B cell (primary cell): Measurements from ENCODE around the gene DDRGK1. TPM values are rescaled to one million over a fixed set of nuclear protein-coding genes. Genes with fewer than 3 reads are reported as not detected.

Experiments used
- ATAC-seq: fragments of 200-7000 bp; cut with Tn5 transposase; one replicate; pipeline ENCODE4 v1.10.0; 2021; ENCODE audit warnings: low read depth, mild to moderate bottlenecking, moderate number of reproducible peaks, moderate library complexity
- CTCF ChIA-PET: fragments of 350-600 bp; sonication (Branson Sonifier 250); formaldehyde crosslinking; loops from one replicate; lab custom pipeline; 2021; ENCODE audit warnings: antibody characterized with exemption, inconsistent platforms; lab: Charles Lee
- POLR2A ChIA-PET: fragments of 350-600 bp; sonication (Branson Sonifier 250); formaldehyde crosslinking; loops from one replicate; lab custom pipeline; 2021; ENCODE audit warnings: antibody characterized with exemption; lab: Charles Lee
- DNase-seq: peaks from one replicate; pipeline ENCODE4 v3.0.0; 2013
- H2AFZ ChIP-seq: 2 replicates; pipeline ENCODE4 v1.6.1; 2012; ENCODE audit warnings: mild to moderate bottlenecking, low read depth, low read length; ENCODE audit not compliant: insufficient read depth, poor library complexity, severe bottlenecking
- H3K27ac ChIP-seq, 2 donors: 1 replicate in 1 of 2; 2 replicates in 1 of 2; pipeline ENCODE4 v1.5.1; 2012 to 2013; ENCODE audit warnings: low read length in 2 of 2, mild to moderate bottlenecking in 2 of 2, moderate library complexity in 1 of 2
- H3K27me3 ChIP-seq, 4 experiments: fragments of 200-600 bp in 1 of 4; sonication (generic) in 1 of 4; replicated peaks in 1 of 4; 1 replicate in 2 of 4; 2 replicates in 2 of 4; pipeline versions ENCODE4 v1.6.1 to v1.7.0; 2013 to 2016; ENCODE audit warnings: low read length in 3 of 4, mild to moderate bottlenecking in 2 of 4, mixed read lengths in 1 of 4, moderate library complexity in 1 of 4; ENCODE audit not compliant: insufficient read depth in 4 of 4, control insufficient read depth in 3 of 4; ENCODE audit errors: control extremely low read depth in 1 of 4
- H3K36me3 ChIP-seq, 2 experiments: replicated peaks in 1 of 2; 1 replicate in 1 of 2; 2 replicates in 1 of 2; pipeline versions ENCODE4 v1.6.1 to v1.7.1; 2013; ENCODE audit warnings: low read length in 1 of 2; ENCODE audit not compliant: insufficient read depth in 2 of 2, control insufficient read depth in 1 of 2; ENCODE audit errors: control extremely low read depth in 1 of 2, extremely low read depth in 1 of 2
- H3K4me1 ChIP-seq, 2 donors: fragments of 200-600 bp in 1 of 2; sonication (generic) in 1 of 2; 1 replicate in 1 of 2; 2 replicates in 1 of 2; pipeline versions ENCODE4 v1.5.1 to v1.6.1; 2013 to 2017; ENCODE audit warnings: low read length in 2 of 2; ENCODE audit not compliant: control insufficient read depth in 2 of 2, insufficient read depth in 2 of 2
- H3K4me2 ChIP-seq: replicated peaks from 2 replicates; pipeline ENCODE3; 2012; ENCODE audit warnings: mild to moderate bottlenecking, low read depth, low read length; ENCODE audit not compliant: poor library complexity, severe bottlenecking
- H3K4me3 ChIP-seq, 5 experiments: fragments of 200-600 bp in 1 of 5; sonication (generic) in 1 of 5; 1 replicate in 3 of 5; 2 replicates in 2 of 5; pipeline versions ENCODE4 v1.5.1 to v1.7.0; 2011 to 2016; ENCODE audit warnings: low read length in 4 of 5, mild to moderate bottlenecking in 4 of 5, low read depth in 2 of 5, control low read depth in 1 of 5, moderate library complexity in 1 of 5; ENCODE audit not compliant: insufficient read depth in 1 of 5; ENCODE audit errors: control extremely low read depth in 1 of 5, extremely low read depth in 1 of 5
- H3K79me2 ChIP-seq: fragments of 200-600 bp; sonication (generic); one replicate; pipeline ENCODE4 v1.6.0; 2016; ENCODE audit warnings: low read length; ENCODE audit not compliant: control insufficient read depth, insufficient read depth
- H3K9ac ChIP-seq: fragments of 200-600 bp; sonication (generic); 2 replicates; pipeline ENCODE4 v1.6.1; 2017; ENCODE audit warnings: mild to moderate bottlenecking, low read length, moderate library complexity
- H3K9me3 ChIP-seq, 3 donors: one replicate each; pipeline versions ENCODE4 v1.6.1 to v1.7.1; 2013; ENCODE audit warnings: low read length in 2 of 3; ENCODE audit not compliant: control insufficient read depth in 2 of 3, insufficient read depth in 1 of 3; ENCODE audit errors: control extremely low read depth in 1 of 3
- H4K20me1 ChIP-seq: 2 replicates; pipeline ENCODE4 v1.6.0; 2012; ENCODE audit warnings: mild to moderate bottlenecking, low read length; ENCODE audit not compliant: insufficient read depth, control insufficient read depth, poor library complexity, severe bottlenecking
- H3K27ac Mint-ChIP-seq: one replicate; pipeline ENCODE4 v1.8.0; 2021; ENCODE audit warnings: mixed read lengths
- H3K27me3 Mint-ChIP-seq: one replicate; pipeline ENCODE4 v1.8.0; 2021; ENCODE audit warnings: mixed read lengths
- H3K4me1 Mint-ChIP-seq: one replicate; pipeline ENCODE4 v1.8.0; 2021; ENCODE audit warnings: mixed read lengths
- H3K4me3 Mint-ChIP-seq: one replicate; pipeline ENCODE4 v1.8.0; 2021; ENCODE audit warnings: mixed read lengths
- H3K9me3 Mint-ChIP-seq: one replicate; pipeline ENCODE4 v1.8.0; 2022; ENCODE audit warnings: mixed read lengths; ENCODE audit not compliant: insufficient read depth
- CTCF ChIP-seq: fragments of 200-600 bp; IDR thresholded peaks from one replicate; pipeline ENCODE4 v1.8.0; 2022; ENCODE audit warnings: antibody characterized with exemption, mild to moderate bottlenecking
- EZH2 ChIP-seq: IDR thresholded peaks from 2 replicates; pipeline ENCODE4 v1.6.1; 2012; ENCODE audit warnings: borderline replicate concordance, low read depth, mild to moderate bottlenecking, moderate library complexity, low read length; ENCODE audit not compliant: insufficient read depth, poor library complexity, severe bottlenecking
- WGBS: methylation state at CpG from one replicate; pipeline ENCODE4 v1.1.5; 2013; ENCODE audit warnings: missing lambda C conversion rate; ENCODE audit not compliant: insufficient coverage; 5-methylcytosine and 5-hydroxymethylcytosine counted together
- intact Hi-C: fragments of 100-400 bp; cut with micrococcal nuclease; formaldehyde crosslinking; loops from one replicate; pipeline ENCODE4 v1.10.0; 2022
- polyA plus RNA-seq: library from polyadenylated mRNA; depleted of rRNA; stranded (reverse); fragments of >200 nt; gene quantifications from 2 replicates; pipeline ENCODE4 v1.2.3, GENCODE V29; 2012
- total RNA-seq, 2 donors: library from RNA; stranded (reverse); fragments of 120-200 nt in 1 of 2; gene quantifications; 1 replicate in 1 of 2; 2 replicates in 1 of 2; pipeline versions ENCODE4 v1.2.3 to v1.2.4, GENCODE V29; 2013 to 2022

The DDRGK1 gene
- total and polyA plus RNA-seq, 2 donors (not counting 1 experiment from before 2014, with no cell fraction given): 35.6 to 51.9 TPM

GRCh38 chr20:3168079-3168828 lies 36.2 kb downstream of the DDRGK1 start:
- intact Hi-C loops: no loop called here
- Mint-ChIP-seq H3K9me3 (no peaks in the 10 kb centered on the region), H3K27me3 (peaks cover 42% of the 10 kb centered on the region), H3K4me1 (peaks cover 10% of the 10 kb centered on the region), H3K27ac (no peak overlapping the region), H3K4me3 (no peak overlapping the region)
- TF ChIP-seq EZH2 (no peak), CTCF (no peak)
- H3K36me3 ChIP-seq: no peaks in the 10 kb centered on the region
- H3K79me2 ChIP-seq: no peaks in the 10 kb centered on the region
- 17% methylated on average over 30 of the region's 39 CpGs for whole genome bisulfite sequencing
- no peak overlapping the region for H2AFZ ChIP-seq
- ChIA-PET CTCF (no interaction called here), POLR2A (interaction anchor here (0.6 kb wide), 1 partner anchor 75 kb away, joined by 7 read pairs; no protein-coding TSS in a partner anchor)
- H4K20me1 ChIP-seq: no peaks in the 10 kb centered on the region
- peak; percentile 40 for DNase-seq
- H3K27me3 ChIP-seq: peaks cover 0 to 65% (median 27%) of the 10 kb centered on the region in 4 experiments
- ATAC-seq: no peak
- H3K4me2 ChIP-seq: peak overlapping the region; percentile 38
- H3K9me3 ChIP-seq: peaks cover 0 to 9% (median 0%) of the 10 kb centered on the region in 3 donors
- H3K4me3 ChIP-seq: no peak overlapping the region
- peaks cover 19 to 21% of the 10 kb centered on the region in 2 donors for H3K4me1 ChIP-seq
- no peak overlapping the region for H3K27ac ChIP-seq
- H3K9ac ChIP-seq: no peak overlapping the region

- ChIA-PET POLR2A (interaction anchor here (0.6 kb wide), 1 partner anchor 74 kb away, joined by 7 read pairs; no protein-coding TSS in a partner anchor), CTCF (no interaction called here)
- Histone ChIP-seq H3K9ac (no peak overlapping the region), H3K36me3 (no peaks in the 10 kb centered on the region), H3K27me3 (peaks cover 0 to 64% (median 26%) of the 10 kb centered on the region in 4 experiments), H3K27ac (no peak overlapping the region), H2AFZ (no peak overlapping the region), H3K4me1 (peaks cover 14 to 20% of the 10 kb centered on the region in 2 donors), H3K9me3 (peaks cover 0 to 9% (median 0%) of the 10 kb centered on the region in 3 donors), H4K20me1 (no peaks in the 10 kb centered on the region), H3K4me2 (peak overlapping the region; percentile 38), H3K4me3 (no peak overlapping the region), H3K79me2 (no peaks in the 10 kb centered on the region)
- Mint-ChIP-seq H3K9me3 (no peaks in the 10 kb centered on the region), H3K27ac (no peak overlapping the region), H3K4me3 (no peak overlapping the region), H3K4me1 (peaks cover 9% of the 10 kb centered on the region), H3K27me3 (peaks cover 42% of the 10 kb centered on the region)
- DNase-seq (no peak), ATAC-seq (no peak)
- WGBS: 39% methylated on average over 25 of the region's 25 CpGs
- intact Hi-C loops: no loop called here
- no peak for TF ChIP-seq CTCF
- no peak for TF ChIP-seq EZH2
Observed at GRCh38 chr20:3167738-3168078, 36.8 kb downstream of the DDRGK1 start.
